ENCODE results near the gene IGF2R.

IGF2R gene

DNA sequence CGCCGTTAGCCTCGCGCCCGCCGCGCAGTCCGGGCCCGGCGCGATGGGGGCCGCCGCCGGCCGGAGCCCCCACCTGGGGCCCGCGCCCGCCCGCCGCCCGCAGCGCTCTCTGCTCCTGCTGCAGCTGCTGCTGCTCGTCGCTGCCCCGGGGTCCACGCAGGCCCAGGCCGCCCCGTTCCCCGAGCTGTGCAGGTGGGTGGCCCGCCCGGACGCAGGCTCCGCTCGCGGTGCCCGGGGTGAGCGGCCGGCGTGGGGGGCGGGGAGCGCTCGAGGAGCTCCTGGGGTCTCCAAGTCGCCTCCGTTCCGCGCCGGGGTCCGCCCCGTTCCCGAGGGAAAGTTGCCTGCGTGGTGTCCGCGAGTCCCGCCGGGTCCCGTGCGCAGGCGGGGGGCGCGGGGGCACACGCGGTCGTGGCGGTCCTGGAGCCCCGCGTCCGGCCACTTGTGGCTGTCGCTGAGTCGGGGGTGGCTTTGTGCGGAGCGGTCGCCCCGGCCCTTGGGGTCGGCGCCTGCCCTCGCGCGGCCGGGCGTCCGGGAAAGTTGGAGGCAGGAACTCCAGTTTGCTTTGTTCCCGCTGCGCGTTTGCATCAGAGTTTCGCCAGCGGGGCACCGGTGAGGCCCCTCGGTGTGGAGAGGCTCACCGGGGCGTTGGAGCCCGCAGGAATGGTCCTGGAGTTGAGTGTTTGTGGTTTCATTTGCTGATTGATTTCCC, 476 bp downstream of the IGF2R start:
- H3K4me3 ChIP-seq (ENCODE audit: low read depth, low read length) = peak overlapping the region; percentile 89
- no peak for DNase-seq (ENCODE audit: low read depth)
- TF ChIP-seq, protein P1, sequence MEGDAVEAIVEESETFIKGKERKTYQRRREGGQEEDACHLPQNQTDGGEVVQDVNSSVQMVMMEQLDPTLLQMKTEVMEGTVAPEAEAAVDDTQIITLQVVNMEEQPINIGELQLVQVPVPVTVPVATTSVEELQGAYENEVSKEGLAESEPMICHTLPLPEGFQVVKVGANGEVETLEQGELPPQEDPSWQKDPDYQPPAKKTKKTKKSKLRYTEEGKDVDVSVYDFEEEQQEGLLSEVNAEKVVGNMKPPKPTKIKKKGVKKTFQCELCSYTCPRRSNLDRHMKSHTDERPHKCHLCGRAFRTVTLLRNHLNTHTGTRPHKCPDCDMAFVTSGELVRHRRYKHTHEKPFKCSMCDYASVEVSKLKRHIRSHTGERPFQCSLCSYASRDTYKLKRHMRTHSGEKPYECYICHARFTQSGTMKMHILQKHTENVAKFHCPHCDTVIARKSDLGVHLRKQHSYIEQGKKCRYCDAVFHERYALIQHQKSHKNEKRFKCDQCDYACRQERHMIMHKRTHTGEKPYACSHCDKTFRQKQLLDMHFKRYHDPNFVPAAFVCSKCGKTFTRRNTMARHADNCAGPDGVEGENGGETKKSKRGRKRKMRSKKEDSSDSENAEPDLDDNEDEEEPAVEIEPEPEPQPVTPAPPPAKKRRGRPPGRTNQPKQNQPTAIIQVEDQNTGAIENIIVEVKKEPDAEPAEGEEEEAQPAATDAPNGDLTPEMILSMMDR (IDR thresholded peaks at IDR 0.05; ENCODE audit: low read depth, low read length, missing control alignments) = no peak

DNA sequence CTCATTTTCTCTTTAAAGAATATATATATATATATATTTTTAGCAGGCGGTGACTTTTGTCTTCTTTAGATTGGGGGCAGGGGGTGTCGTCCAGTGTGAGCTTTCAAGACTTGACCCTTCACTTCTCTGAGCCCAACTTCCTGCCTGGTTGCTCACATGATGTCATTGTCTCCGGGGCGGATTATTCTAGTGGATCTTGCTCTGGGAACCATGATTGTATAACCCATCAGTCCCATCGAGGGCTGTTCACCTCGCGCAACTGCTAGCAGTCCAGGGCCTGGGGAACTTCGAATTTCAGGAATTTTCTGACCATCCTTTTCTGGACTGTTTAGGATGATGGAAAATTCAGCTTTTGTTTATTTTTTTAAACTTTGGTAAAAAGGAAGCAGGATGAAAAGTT, 1.0 kb downstream of the IGF2R start:
- TF ChIP-seq, protein P1 (IDR thresholded peaks at IDR 0.05; ENCODE audit: low read depth, low read length, missing control alignments) = no peak
- peak overlapping the region; percentile 89 for H3K4me3 ChIP-seq (ENCODE audit: low read depth, low read length)
- DNase-seq (ENCODE audit: low read depth) = no peak

DNA sequence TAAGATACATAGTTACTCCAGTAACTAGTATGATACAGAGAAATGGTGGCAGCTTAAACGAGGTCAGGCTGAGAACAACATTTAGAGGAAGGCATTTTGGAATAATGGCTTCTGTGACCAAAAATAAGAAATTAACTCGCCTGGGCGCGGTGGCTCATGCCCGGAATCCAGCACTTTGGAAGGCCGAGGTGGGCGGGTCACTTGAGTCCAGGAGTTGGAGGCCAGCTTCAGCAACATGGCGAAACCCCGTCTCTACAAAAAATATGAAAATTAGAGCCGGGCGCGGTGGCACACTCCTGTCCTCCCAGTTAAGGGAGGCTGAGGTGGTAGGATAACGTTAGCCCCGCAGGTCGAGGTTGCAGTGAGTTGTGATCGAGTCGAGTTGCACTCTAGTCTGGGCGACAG, 1.8 kb downstream of the IGF2R start:
- H3K4me3 ChIP-seq (ENCODE audit: low read depth, low read length) = peak overlapping the region; percentile 89; the same call in 1 of the 2 replicates
- DNase-seq (ENCODE audit: low read depth) = no peak
- TF ChIP-seq, protein P1 (IDR thresholded peaks at IDR 0.05; ENCODE audit: low read depth, low read length, missing control alignments) = no peak

DNA sequence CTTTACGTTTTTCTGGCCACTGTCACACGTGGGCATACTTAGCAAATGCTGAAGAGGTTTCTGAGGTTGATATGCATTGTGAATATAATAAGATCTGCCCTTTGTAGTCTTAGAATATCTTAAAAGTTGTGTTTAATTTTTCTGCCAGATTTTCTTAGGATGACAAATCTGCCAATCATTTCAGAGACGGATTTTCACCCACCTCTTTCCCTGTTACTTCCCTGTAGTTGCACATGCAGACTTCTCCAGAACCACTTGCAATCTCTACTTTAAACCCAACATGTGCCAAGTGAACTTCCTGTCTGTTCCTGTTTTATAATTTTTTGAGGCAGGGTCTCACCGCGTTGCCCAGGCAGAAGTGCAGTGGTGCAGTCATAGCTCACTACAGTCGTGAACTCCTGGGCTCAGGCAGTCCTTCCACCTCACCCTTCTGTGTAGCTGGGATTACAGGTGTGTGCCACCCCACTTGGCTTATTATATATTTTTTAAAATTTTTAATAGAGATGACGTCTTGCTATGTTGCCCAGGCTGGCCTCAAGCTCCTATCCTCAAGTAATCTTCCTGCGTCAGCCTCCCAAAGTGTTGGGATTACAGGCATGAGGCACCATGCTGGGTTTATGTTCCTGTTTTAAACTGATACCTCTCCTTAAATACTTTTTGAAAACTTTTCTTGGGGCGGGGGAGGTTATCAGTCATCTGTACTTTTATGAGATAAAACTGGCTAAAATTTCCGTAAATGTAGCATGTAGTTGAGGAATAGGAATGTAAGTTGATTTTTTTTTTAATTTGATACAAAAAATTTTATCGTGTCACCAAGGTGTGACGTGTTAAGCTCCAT, 2.7 kb downstream of the IGF2R start:
- H3K4me3 ChIP-seq (ENCODE audit: low read depth, low read length) = no peak overlapping the region
- TF ChIP-seq, protein P1 (IDR thresholded peaks at IDR 0.05; ENCODE audit: low read depth, low read length, missing control alignments) = no peak
- DNase-seq (ENCODE audit: low read depth) = no peak

DNA sequence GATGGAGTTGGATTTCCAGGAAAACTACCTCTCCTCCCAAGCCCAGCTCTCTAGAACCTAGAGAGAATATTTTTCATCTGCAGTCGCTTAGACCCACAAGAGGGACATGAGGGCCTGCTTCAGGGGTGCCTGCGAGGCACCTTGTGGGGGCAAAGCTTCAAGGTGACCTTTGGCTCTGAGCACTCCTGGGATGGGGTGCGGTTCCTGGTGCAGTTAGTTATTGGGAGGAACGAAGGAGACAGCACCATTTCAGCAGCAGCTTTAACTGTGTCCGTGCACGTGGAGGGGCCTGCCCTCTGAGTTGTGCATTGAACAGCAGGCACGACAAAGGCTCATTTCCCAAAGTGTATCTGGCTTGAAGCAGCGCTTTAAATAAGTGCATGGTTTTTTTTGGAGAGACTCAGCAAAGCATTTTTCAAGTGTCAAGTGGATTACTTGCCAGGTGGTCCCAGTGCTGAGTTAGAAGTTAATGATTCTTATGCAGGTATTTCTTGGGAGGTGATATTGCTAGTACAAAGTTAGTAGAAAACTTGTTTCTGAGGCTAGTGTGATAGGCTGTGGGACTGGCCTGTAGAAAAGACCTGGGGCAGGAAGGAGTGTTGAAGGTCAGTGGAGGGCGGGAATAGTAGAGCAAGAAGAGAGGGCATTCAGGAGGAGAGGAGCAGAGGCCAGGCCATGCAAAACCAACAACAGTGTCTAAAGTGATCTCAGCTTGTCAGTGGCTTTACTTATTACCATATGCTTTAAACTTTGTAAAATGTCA, 3.8 kb downstream of the IGF2R start:
- TF ChIP-seq, protein P1 (IDR thresholded peaks at IDR 0.05; ENCODE audit: low read depth, low read length, missing control alignments) = no peak
- no peak overlapping the region for H3K4me3 ChIP-seq (ENCODE audit: low read depth, low read length)
- no peak for DNase-seq (ENCODE audit: low read depth)

DNA sequence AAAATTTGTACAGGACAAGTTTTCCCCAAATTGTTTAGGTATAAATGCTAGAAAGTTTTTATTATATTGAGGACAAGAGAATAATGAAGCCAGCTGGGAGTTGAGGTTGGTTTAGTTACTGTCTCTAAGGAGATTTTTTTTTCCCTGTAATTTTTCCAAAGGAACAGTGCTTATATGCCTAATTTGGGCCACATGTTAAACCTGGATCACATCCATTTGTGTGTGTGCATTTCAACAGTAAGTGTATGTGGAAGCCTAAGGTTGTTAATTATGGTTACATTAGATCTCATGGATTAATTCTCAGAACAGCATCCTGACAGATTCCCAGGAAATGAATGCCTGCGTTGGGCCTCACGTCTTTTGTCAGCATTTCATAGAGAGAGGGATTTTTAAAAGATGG, 4.5 kb downstream of the IGF2R start:
- H3K4me3 ChIP-seq (ENCODE audit: low read depth, low read length) = no peak overlapping the region
- no peak for DNase-seq (ENCODE audit: low read depth)
- TF ChIP-seq, protein P1 (IDR thresholded peaks at IDR 0.05; ENCODE audit: low read depth, low read length, missing control alignments) = no peak

Data from GM12864 (cell line).